ENCODE data around the gene TMTC4.

TMTC4 gene

GRCh38 chr13:100675661-100676129 is 1.1 kb upstream of the TMTC4 start:
- TF ChIP-seq POLR2A (IDR thresholded peaks at IDR 0.05; ENCODE audit: low read length) (no peak), GATA1 (IDR thresholded peaks at IDR 0.05; ENCODE audit: low read depth, low read length) (no peak)
- DNase-seq = peak in 1 of 2 experiments; percentile 25

DNA sequence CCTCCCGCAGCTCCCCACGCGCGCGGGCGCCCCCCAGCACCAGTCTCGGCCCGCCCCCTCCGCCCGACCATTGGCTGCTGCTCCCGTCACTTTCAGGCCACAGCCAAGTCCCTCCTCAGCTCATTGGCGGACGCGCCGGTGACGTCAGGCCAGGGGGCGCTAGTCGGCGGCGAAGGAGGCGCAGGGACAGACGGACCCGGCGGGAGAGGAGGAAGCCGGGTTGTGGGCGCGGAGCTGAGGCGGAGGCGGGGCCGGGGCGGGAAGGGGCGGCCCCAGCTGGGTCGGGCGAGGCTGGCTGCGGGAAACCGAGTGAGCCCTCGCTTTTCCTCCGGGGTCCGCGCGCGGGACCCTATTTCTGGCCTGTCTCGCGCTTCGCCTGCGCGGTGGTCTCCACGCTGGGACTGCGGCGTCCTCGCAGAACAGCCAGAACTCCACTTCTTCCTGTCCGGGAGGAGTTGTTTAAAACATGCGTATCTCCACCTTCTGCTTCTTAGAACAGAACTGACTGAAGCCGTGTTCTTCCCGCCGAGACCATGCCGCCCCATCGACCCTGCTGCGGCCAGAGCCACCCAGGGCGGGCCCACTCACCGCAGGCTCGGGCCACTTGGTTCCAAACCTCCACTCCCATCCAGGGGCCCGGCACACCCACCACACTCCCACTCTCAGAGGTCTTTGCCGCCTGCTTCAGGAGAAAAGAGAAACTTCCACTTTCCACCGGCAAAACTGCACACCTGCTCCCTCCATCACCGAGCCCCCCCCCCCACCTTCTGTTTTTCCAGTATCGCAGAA is 471 bp upstream of the TMTC4 start:
- TF ChIP-seq POLR2A (IDR thresholded peaks at IDR 0.05; ENCODE audit: low read length) = peak; percentile 45
- no peak for TF ChIP-seq GATA1 (IDR thresholded peaks at IDR 0.05; ENCODE audit: low read depth, low read length)
- peak; percentile 98 to 99 for DNase-seq

GRCh38 chr13:100673713-100674571 is 653 bp downstream of the TMTC4 start:
- DNase-seq = peak; percentile 45 to 60
- no peak for TF ChIP-seq GATA1 (IDR thresholded peaks at IDR 0.05; ENCODE audit: low read depth, low read length)
- TF ChIP-seq POLR2A (IDR thresholded peaks at IDR 0.05; ENCODE audit: low read length) = no peak

- TF ChIP-seq GATA1 (IDR thresholded peaks at IDR 0.05; ENCODE audit: low read depth, low read length) (no peak), POLR2A (IDR thresholded peaks at IDR 0.05; ENCODE audit: low read length) (no peak)
- peak in 1 of 2 experiments; percentile 45 for DNase-seq
Observed at GRCh38 chr13:100673376-100673712, 1.3 kb downstream of the TMTC4 start.

- TF ChIP-seq GATA1 (IDR thresholded peaks at IDR 0.05; ENCODE audit: low read depth, low read length) = no peak
- TF ChIP-seq POLR2A (IDR thresholded peaks at IDR 0.05; ENCODE audit: low read length) = no peak
- no peak for DNase-seq
Observed at GRCh38 chr13:100671389-100672182, 3.0 kb downstream of the TMTC4 start.

GRCh38 chr13:100668408-100668807 is 6.2 kb downstream of the TMTC4 start:
- TF ChIP-seq POLR2A (IDR thresholded peaks at IDR 0.05; ENCODE audit: low read length) (no peak), GATA1 (IDR thresholded peaks at IDR 0.05; ENCODE audit: low read depth, low read length) (no peak)
- DNase-seq = no peak

DNA sequence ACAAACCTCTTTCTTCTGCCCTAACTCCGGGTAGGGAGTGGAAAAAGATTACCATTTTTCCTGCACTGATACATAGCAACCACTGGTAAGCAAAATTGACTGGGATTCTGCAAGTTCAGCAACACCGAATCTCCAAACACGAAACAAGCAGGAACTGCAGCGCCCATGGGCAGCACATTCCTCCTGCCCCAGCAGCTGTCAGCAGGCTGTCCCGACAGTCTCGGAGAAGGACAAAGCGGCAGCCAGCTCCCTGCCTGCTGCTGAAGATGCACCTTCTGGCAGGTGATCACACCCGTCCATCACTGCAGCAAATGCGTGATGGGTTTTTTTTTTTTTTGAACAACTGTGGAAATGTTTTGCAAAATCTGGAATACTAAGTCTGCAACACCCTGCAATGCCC is 6.7 kb downstream of the TMTC4 start:
- no peak for TF ChIP-seq GATA1 (IDR thresholded peaks at IDR 0.05; ENCODE audit: low read depth, low read length)
- TF ChIP-seq POLR2A (IDR thresholded peaks at IDR 0.05; ENCODE audit: low read length) = no peak
- no peak for DNase-seq

DNA sequence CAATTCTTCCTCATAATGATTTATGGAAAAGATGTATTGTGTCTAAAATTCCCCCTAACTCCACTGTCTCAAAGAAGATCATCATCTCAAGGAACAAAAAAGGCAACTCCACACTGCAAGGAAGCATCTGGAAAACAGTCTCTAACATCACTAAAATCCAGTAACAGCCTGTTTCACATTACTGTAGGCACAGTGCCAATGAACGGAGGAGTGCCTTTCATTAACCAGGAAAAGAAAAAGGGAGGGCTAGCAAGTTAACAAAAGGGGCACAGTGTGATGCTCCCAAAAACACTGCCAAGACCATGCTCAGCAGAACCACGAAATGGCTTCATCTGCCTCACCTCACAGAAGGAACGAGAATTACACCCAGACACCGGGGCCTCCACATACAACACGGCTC is 8.5 kb downstream of the TMTC4 start:
- TF ChIP-seq POLR2A (IDR thresholded peaks at IDR 0.05; ENCODE audit: low read length) (no peak), GATA1 (IDR thresholded peaks at IDR 0.05; ENCODE audit: low read depth, low read length) (no peak)

GRCh38 chr13:100665403-100665802 is 9.2 kb downstream of the TMTC4 start:
- no peak for DNase-seq
- TF ChIP-seq POLR2A (IDR thresholded peaks at IDR 0.05; ENCODE audit: low read length) (no peak), GATA1 (IDR thresholded peaks at IDR 0.05; ENCODE audit: low read depth, low read length) (no peak)

More for the DNA sequence above, 8.5 kb downstream of the TMTC4 start:
- DNase-seq = no peak

- DNase-seq = no peak
- no peak for TF ChIP-seq POLR2A (IDR thresholded peaks at IDR 0.05; ENCODE audit: low read length)
- TF ChIP-seq GATA1 (IDR thresholded peaks at IDR 0.05; ENCODE audit: low read depth, low read length) = no peak
Observed at GRCh38 chr13:100664171-100664900, 10.3 kb downstream of the TMTC4 start.

DNA sequence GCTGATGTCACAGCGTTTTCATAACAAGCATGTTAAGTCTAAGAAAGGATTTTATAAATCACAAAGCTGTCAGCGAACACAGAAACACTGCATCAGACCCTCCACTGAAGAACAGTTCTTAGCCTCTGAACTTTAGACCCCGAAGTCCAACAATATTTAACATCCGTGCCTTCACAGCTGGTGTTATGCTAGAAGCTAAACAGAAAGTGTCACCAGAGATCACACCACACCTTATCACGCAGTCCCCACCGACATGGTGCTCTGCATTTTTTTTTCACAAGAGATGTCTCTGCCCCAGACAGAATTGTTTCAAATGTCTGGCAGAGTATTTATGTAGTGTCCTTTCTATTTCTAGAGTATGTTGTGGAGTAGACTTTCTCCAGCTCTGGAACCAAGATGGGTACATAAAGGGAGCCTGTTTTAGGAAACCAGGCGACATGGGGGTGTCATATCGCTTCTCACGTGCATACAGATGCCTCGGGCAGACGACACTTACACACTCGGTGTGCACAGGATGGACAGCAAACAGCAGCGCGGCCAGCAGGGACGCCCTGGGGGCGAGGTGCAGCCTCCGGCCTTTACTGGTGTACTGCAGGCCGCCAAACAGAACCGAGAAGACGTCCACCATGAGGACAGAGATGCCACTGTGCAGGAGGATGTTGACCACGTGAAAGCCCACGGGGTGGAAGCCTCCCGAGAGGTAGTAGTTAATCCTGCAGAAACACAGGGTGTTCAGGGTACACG is 12.0 kb downstream of the TMTC4 start:
- DNase-seq = no peak

DNA sequence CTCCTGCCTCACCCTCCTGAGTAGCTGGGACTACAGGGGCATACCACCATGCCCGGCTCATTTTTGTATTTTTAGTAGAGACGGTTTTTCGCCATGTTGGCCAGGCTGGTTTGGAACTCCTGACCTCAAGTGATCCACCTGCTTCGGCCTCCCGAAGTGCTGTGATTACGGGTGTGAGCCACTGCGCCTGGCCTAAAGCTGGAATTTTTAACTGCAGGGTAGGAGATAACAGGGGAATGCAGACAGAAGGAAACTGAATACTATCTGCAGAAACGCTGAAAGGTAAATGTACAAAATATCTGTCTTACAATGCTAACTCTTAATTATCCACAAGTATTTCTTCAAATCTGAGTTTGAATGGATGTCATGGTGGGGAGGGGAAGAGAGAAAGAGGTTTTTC is 13.8 kb downstream of the TMTC4 start:
- no peak for DNase-seq
- TF ChIP-seq GATA1 (IDR thresholded peaks at IDR 0.05; ENCODE audit: low read depth, low read length) = no peak
- no peak for TF ChIP-seq POLR2A (IDR thresholded peaks at IDR 0.05; ENCODE audit: low read length)

More for the DNA sequence above, 12.0 kb downstream of the TMTC4 start:
- TF ChIP-seq GATA1 (IDR thresholded peaks at IDR 0.05; ENCODE audit: low read depth, low read length) (no peak), POLR2A (IDR thresholded peaks at IDR 0.05; ENCODE audit: low read length) (no peak)

All from erythroblast (primary cell).